Transverse colon (tissue), 4 donors: Measurements from ENCODE around the gene MARCHF9. TPM values are rescaled to one million over a fixed set of nuclear protein-coding genes. Genes with fewer than 3 reads are reported as not detected.

ENCODE experiments used
- DNase-seq: peaks from one replicate; pipeline ENCODE4 v3.0.0-alpha.2; 2019
- H3K27ac ChIP-seq, 4 donors: fragments of 200-600 bp; sonication (generic); 2 replicates each; pipeline ENCODE4 v1.5.1; 2016 to 2018; ENCODE audit warnings: inconsistent platforms in 4 of 4
- H3K27me3 ChIP-seq: fragments of 200-600 bp; sonication (generic); 2 replicates; pipeline ENCODE4 v1.5.1; 2017; ENCODE audit warnings: inconsistent platforms
- H3K36me3 ChIP-seq, 4 donors: fragments of 200-600 bp; sonication (generic); 2 replicates each; pipeline ENCODE4 v1.5.1; 2017 to 2019; ENCODE audit warnings: inconsistent platforms in 4 of 4
- H3K4me1 ChIP-seq, 4 donors: fragments of 200-600 bp; sonication (generic); 2 replicates each; pipeline ENCODE4 v1.5.1; 2017 to 2020; ENCODE audit warnings: inconsistent platforms in 4 of 4
- H3K4me3 ChIP-seq, 4 donors: fragments of 200-600 bp; sonication (generic); 1 replicate in 1 of 4; 2 replicates in 3 of 4; pipeline versions ENCODE4 v1.5.1 to v1.6.1; 2017 to 2019; ENCODE audit warnings: inconsistent platforms in 4 of 4
- H3K9me3 ChIP-seq, 2 donors: fragments of 200-600 bp; sonication (generic); 2 replicates each; pipeline ENCODE4 v1.5.1; 2017 to 2019; ENCODE audit warnings: inconsistent platforms in 2 of 2
- EP300 ChIP-seq: sonication (generic); formaldehyde crosslinking; IDR thresholded peaks from one replicate; pipeline ENCODE4 v1.6.1; 2017; ENCODE audit warnings: antibody characterized with exemption, low read depth
- POLR2A ChIP-seq: fragments of 450-650 bp; IDR thresholded peaks from one replicate; pipeline ENCODE4 v1.6.1; 2016; ENCODE audit warnings: antibody characterized with exemption, mild to moderate bottlenecking, moderate library complexity
- POLR2AphosphoS5 ChIP-seq, 3 donors: sonication (generic); formaldehyde crosslinking; IDR thresholded peaks; one replicate each; pipeline ENCODE4 v1.6.1; 2016; ENCODE audit warnings: antibody characterized with exemption in 3 of 3
- WGBS, 2 donors: methylation state at CpG; one replicate each; pipeline ENCODE4 v1.1.5; 2018; ENCODE audit warnings: low coverage in 1 of 2; 5-methylcytosine and 5-hydroxymethylcytosine counted together
- in situ Hi-C, 4 donors: fragments of 200-750 bp; cut with MboI; loops; one replicate each; pipeline versions ENCODE4 v1.15.0 to v1.15.1; 2017; ENCODE audit warnings: low sequenced_read_pairs in 3 of 4, low pct_ligation_motif_present in 1 of 4, low pct_unique_long_range_greater_than_20kb in 1 of 4
- intact Hi-C: fragments of 100-400 bp; cut with DNase I; formaldehyde crosslinking; loops from one replicate; pipeline ENCODE4 v1.15.1; 2023; ENCODE audit warnings: low total_unique reads
- total RNA-seq, 4 donors: library from RNA; depleted of rRNA; stranded (reverse); fragments of >200 nt; gene quantifications; one replicate each; pipeline ENCODE4 v1.1.0, GENCODE V29; 2016
- TF ChIP-seq, protein P1 (sequence below), 5 experiments: fragments of 200-600 bp in 3 of 5; fragments of 450-650 bp in 2 of 5; sonication (generic) in 3 of 5; IDR thresholded peaks; 1 replicate in 2 of 5; 2 replicates in 3 of 5; pipeline ENCODE4 v1.5.1; 2016 to 2017; ENCODE audit warnings: antibody characterized with exemption in 5 of 5, inconsistent platforms in 3 of 5, mild to moderate bottlenecking in 2 of 5, moderate library complexity in 1 of 5

The MARCHF9 gene
- total RNA-seq, 4 donors from 2014 or later: 1.5 to 24.1 (median 9.5) TPM

DNA sequence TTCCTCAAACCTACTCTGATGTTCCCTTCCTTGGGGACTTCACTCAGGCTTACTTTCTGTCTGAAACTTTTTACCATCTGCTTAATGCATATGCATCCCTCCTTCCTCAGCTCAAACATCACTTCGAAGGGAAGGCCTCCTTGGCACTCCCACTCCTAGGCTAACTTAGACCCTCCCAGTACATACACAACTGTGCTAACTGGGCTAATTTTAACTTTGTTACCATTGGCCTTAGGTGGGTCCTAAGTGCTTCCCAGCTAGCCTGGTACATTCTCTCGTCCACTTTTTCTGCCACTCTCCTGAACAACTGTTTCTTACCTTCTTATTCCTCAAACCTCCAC is 21.3 kb downstream of the MARCHF9 start:
- TF ChIP-seq POLR2AphosphoS5 (IDR thresholded peaks at IDR 0.05): no peak
- no peak overlapping the region for H3K27ac ChIP-seq
- H3K4me1 ChIP-seq: peaks cover 8 to 17% (median 13%) of the 10 kb centered on the region in 4 donors
- no peaks in the 10 kb centered on the region for H3K9me3 ChIP-seq
- in situ Hi-C loops: no loop called here
- H3K4me3 ChIP-seq: no peak overlapping the region
- 88% methylated on average over 1 to 2 of the region's 2 CpGs for WGBS, 2 donors
- no peaks in the 10 kb centered on the region for H3K36me3 ChIP-seq
- no peaks in the 10 kb centered on the region for H3K27me3 ChIP-seq
- intact Hi-C loops: no loop called here
- no peak for DNase-seq

DNA sequence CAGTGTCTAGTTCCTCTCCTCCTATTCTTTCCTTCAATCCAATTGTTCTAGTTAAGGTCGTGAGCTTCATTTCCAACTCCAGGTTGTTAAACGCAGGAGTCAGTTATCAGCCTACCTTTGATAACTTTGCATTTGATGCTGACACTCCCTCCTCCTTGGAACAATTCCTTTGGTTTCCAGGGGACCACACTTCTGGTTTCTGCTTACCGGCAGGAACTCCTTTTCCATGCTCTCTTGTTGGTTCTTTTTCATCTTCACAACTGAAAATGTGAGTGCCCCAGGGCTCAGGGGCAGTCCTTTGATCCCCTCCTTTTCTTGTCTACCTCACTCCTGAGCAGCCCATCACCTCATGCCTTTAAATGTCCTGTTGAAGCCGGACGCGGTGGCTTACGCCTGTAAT is 22.5 kb downstream of the MARCHF9 start:
- H3K4me1 ChIP-seq: peaks cover 4 to 17% (median 11%) of the 10 kb centered on the region in 4 donors
- no peak for DNase-seq
- intact Hi-C loops: no loop called here
- no peaks in the 10 kb centered on the region for H3K9me3 ChIP-seq
- no peaks in the 10 kb centered on the region for H3K36me3 ChIP-seq
- H3K27ac ChIP-seq: no peak overlapping the region
- H3K4me3 ChIP-seq: no peak overlapping the region
- 91 to 92% methylated on average over 5 to 7 of the region's 7 CpGs for WGBS, 2 donors
- no peaks in the 10 kb centered on the region for H3K27me3 ChIP-seq
- in situ Hi-C loops: no loop called here
- TF ChIP-seq, protein P1, sequence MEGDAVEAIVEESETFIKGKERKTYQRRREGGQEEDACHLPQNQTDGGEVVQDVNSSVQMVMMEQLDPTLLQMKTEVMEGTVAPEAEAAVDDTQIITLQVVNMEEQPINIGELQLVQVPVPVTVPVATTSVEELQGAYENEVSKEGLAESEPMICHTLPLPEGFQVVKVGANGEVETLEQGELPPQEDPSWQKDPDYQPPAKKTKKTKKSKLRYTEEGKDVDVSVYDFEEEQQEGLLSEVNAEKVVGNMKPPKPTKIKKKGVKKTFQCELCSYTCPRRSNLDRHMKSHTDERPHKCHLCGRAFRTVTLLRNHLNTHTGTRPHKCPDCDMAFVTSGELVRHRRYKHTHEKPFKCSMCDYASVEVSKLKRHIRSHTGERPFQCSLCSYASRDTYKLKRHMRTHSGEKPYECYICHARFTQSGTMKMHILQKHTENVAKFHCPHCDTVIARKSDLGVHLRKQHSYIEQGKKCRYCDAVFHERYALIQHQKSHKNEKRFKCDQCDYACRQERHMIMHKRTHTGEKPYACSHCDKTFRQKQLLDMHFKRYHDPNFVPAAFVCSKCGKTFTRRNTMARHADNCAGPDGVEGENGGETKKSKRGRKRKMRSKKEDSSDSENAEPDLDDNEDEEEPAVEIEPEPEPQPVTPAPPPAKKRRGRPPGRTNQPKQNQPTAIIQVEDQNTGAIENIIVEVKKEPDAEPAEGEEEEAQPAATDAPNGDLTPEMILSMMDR (IDR thresholded peaks at IDR 0.05): no peak
- no peak for TF ChIP-seq EP300

DNA sequence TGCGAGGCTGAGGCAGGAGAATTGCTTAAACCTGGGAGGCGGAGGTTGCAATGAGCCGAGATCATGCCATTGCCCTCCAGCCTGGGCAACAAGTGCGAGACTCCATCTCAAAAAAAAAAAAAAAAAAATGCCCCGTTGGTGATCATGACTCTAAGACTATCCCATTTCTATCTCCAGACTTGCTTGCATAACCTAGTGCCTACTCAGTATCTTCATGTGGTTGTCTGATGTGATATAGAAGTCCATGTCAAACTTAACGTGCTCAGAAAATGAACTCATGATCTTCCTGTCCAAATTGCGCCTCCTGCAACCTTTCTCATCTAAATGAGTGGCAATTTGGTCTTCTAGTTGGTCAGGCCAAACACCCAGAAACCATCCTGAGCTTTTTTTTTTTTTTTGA is 23.0 kb downstream of the MARCHF9 start:
- H3K27ac ChIP-seq: no peak overlapping the region
- H3K9me3 ChIP-seq: no peaks in the 10 kb centered on the region
- H3K4me3 ChIP-seq: no peak overlapping the region
- in situ Hi-C loops: no loop called here
- peaks cover 4 to 16% (median 9%) of the 10 kb centered on the region in 4 donors for H3K4me1 ChIP-seq
- TF ChIP-seq EP300: no peak
- TF ChIP-seq, protein P1 (IDR thresholded peaks at IDR 0.05): no peak
- TF ChIP-seq POLR2AphosphoS5 (IDR thresholded peaks at IDR 0.05): no peak
- TF ChIP-seq POLR2A: no peak
- intact Hi-C loops: no loop called here
- no peak for DNase-seq
- 82 to 94% methylated on average over 3 to 7 of the region's 7 CpGs for WGBS, 2 donors
- H3K27me3 ChIP-seq: no peaks in the 10 kb centered on the region
- no peaks in the 10 kb centered on the region for H3K36me3 ChIP-seq

DNA sequence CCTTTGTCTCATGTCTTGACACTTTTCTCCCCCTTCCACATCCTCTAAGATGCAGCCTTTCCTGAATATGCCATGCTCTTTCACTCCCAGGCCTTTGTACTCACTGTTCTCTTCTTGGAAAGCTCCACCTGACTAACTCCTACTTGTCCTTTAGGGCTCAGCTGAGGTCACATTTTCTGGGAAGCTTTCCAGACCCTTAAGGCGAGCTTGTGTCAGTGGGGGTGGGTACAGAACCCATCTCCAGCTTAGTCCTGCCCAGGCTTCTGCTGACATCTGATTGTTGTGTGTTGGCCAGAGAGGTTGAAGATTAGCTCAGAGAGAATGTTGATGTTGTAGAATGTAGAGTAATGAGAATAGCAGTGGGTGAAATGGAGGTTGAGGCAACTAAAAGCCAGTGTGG is 24.8 kb downstream of the MARCHF9 start:
- no peak for DNase-seq
- no peak overlapping the region for H3K4me3 ChIP-seq
- TF ChIP-seq EP300: no peak
- no peak for TF ChIP-seq POLR2A
- TF ChIP-seq POLR2AphosphoS5 (IDR thresholded peaks at IDR 0.05): no peak
- TF ChIP-seq, protein P1 (IDR thresholded peaks at IDR 0.05): no peak
- intact Hi-C loops: no loop called here
- H3K36me3 ChIP-seq: no peaks in the 10 kb centered on the region
- 55% methylated on average over 1 of the region's 1 CpG; no CpG with 5 or more reads in 1 of the 2 donors for WGBS, 2 donors
- peaks cover 11 to 21% (median 14%) of the 10 kb centered on the region in 4 donors for H3K4me1 ChIP-seq
- no peaks in the 10 kb centered on the region for H3K9me3 ChIP-seq
- in situ Hi-C loops: no loop called here
- no peak overlapping the region for H3K27ac ChIP-seq
- no peaks in the 10 kb centered on the region for H3K27me3 ChIP-seq

DNA sequence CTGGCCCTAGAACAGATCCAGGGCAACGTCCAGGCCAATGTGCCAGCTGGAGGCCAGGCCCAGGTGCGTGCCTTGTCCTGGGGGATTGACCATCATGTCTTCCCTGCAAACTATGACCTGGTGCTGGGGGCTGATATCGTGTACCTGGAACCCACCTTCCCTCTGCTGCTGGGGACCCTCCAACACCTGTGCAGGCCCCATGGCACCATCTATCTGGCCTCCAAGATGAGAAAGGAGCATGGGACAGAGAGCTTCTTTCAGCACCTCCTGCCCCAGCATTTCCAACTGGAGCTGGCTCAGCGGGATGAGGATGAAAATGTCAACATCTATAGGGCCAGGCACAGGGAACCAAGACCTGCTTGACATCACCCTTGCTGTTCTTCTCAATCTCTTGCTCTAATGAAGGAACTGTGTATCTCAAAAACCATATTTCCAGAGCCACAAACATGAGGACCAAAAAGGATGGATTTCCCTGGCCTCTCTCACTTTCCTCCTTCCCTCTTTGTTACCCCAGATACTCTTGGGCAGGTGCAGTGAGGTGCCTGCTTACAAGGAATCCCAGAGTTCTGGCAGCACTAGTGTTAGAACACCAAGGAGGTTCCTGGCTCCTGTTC is 25.5 kb downstream of the MARCHF9 start:
- Histone ChIP-seq H3K27me3 (no peaks in the 10 kb centered on the region), H3K36me3 (no peaks in the 10 kb centered on the region), H3K4me3 (no peak overlapping the region), H3K27ac (no peak overlapping the region), H3K4me1 (peaks cover 11 to 21% (median 14%) of the 10 kb centered on the region in 4 donors), H3K9me3 (no peaks in the 10 kb centered on the region)
- WGBS, 2 donors: 89% methylated on average over 4 of the region's 4 CpGs; no CpG with 5 or more reads in 1 of the 2 donors
- intact Hi-C loops: no loop called here
- TF ChIP-seq POLR2AphosphoS5 (IDR thresholded peaks at IDR 0.05) (no peak), POLR2A (no peak), EP300 (no peak)
- TF ChIP-seq, protein P1 (IDR thresholded peaks at IDR 0.05): no peak
- in situ Hi-C loops: no loop called here
- no peak for DNase-seq
